Ovary (tissue), 9 donors: Measurements from ENCODE around the gene SLIT2. TPM values are rescaled to one million over a fixed set of nuclear protein-coding genes. Genes with fewer than 3 reads are reported as not detected.

Experiments
- DNase-seq, 5 donors: peaks; one replicate each; pipeline ENCODE4 v3.0.0-alpha.2; 2019 to 2020
- H3K27ac ChIP-seq, 2 donors: fragments of 200-600 bp; one replicate each; pipeline versions ENCODE4 v1.5.1 to v1.8.0; 2019 to 2022
- H3K27me3 ChIP-seq: fragments of 200-600 bp; one replicate; pipeline ENCODE4 v1.8.0; 2022
- H3K36me3 ChIP-seq: fragments of 200-600 bp; sonication (generic); one replicate; pipeline ENCODE4 v1.5.1; 2019
- H3K4me1 ChIP-seq: one replicate; pipeline ENCODE4 v1.8.1; 2013; ENCODE audit warnings: mild to moderate bottlenecking, moderate library complexity; ENCODE audit not compliant: insufficient read depth
- H3K4me3 ChIP-seq: fragments of 200-600 bp; sonication (generic); one replicate; pipeline ENCODE4 v1.5.1; 2017
- H3K9me3 ChIP-seq, 2 donors: fragments of 200-600 bp in 1 of 2; sonication (generic) in 1 of 2; one replicate each; pipeline versions ENCODE4 v1.5.1 to v1.8.1; 2013 to 2019; ENCODE audit warnings: mild to moderate bottlenecking in 1 of 2, moderate library complexity in 1 of 2
- EP300 ChIP-seq: sonication (generic); formaldehyde crosslinking; IDR thresholded peaks from one replicate; pipeline ENCODE4 v1.6.1; 2017; ENCODE audit warnings: antibody characterized with exemption
- POLR2A ChIP-seq: fragments of 450-650 bp; IDR thresholded peaks from one replicate; pipeline ENCODE4 v1.6.1; 2017; ENCODE audit warnings: antibody characterized with exemption, mild to moderate bottlenecking, moderate library complexity
- WGBS, 3 donors: extraction: QIAGEN DNeasy Blood & Tissue Kit in 1 of 3; methylation state at CpG; one replicate each; pipeline versions ENCODE4 v1.1.5 to v1.1.7; 2013 to 2017; 5-methylcytosine and 5-hydroxymethylcytosine counted together
- intact Hi-C, 4 donors: fragments of 100-400 bp; cut with DNase I; formaldehyde crosslinking; loops; one replicate each; pipeline versions ENCODE4 v1.11.0 to v1.15.1; 2022 to 2023
- polyA plus RNA-seq, 2 donors: library from polyadenylated mRNA; stranded (reverse); fragments of 200-250 nt in 1 of 2; fragments of 350-450 nt in 1 of 2; fragmentation: Illumina TruSeq in 1 of 2; extraction: RNeasy Lipid Tissue Mini Kit (QIAGEN cat#74804) in 1 of 2; gene quantifications; one replicate each; pipeline ENCODE4 v1.2.3, GENCODE V29; 2013 to 2014
- total RNA-seq, 7 donors: library from RNA; depleted of rRNA in 2 of 7; stranded (reverse); fragments of >200 nt in 2 of 7; fragmentation: NEBNext Ultra II Directional in 3 of 7; extraction: Animal tissue kit (Norgen Biotek cat#: 25700) in 3 of 7; gene quantifications; one replicate each; pipeline versions ENCODE4 v1.1.0 to v1.2.4, GENCODE V29; 2016 to 2023
- TF ChIP-seq, protein P1 (sequence below), 3 donors: fragments of 450-650 bp in 2 of 3; fragments of 200-600 bp in 1 of 3; IDR thresholded peaks; one replicate each; pipeline versions ENCODE4 v1.5.1 to v1.8.0; 2016 to 2022; ENCODE audit warnings: antibody characterized with exemption in 3 of 3, mild to moderate bottlenecking in 1 of 3
- donor health status: DM: no; HTN: no; CAD: no; lungs with moderate emphysema.
- donor health status: DM: no; HTN: no; CAD: no.
- donor health status: Bipolar disorder and iron deficiency.
- donor health status: DM: yes; HTN: yes; CAD: no.
- donor health status: DM: no; HTN: no; CAD: no.
- donor health status: DM: yes; HTN: yes; CAD: no.

Gene SLIT2
- total and polyA plus RNA-seq, 9 donors = 2.0 to 17.7 (median 10.1) TPM

DNA sequence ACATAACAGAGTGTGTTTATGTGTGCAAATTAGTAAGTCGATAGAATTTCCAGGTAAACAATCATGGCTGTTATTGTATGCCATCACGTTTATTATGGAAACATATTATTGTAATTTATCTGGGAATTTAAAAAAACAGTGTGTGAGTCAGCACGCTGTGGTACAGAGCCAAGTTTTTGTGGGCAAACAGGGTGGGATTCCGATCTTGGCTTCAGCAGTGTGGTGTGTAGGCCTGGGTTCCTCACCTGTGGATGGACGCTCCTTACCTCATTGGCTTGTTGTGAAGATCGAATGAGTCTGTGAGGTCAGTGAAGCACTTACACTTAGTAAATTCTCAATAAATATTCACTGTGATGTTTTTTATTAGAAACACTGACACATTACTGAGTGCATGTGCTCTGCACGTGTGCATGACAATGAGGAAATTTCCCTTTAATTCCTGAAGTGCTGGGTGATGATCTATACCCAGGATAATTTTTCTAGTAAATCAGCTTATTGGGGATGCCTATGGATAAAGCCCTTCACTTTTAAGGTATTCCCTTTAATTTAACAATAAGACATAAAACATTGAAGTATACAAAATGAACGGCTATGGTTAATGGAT is 36.4 kb downstream of the SLIT2 start:
- intact Hi-C loops = no loop called here
- 53 to 75% (median 70%) methylated on average over 8 of the region's 8 CpGs for WGBS, 3 donors
- no peaks in the 10 kb centered on the region for H3K27me3 ChIP-seq
- H3K27ac ChIP-seq = no peak overlapping the region
- no peaks in the 10 kb centered on the region for H3K9me3 ChIP-seq
- no peak overlapping the region for H3K4me3 ChIP-seq
- no peaks in the 10 kb centered on the region for H3K36me3 ChIP-seq
- no peaks in the 10 kb centered on the region for H3K4me1 ChIP-seq
- TF ChIP-seq POLR2A (no peak), EP300 (no peak)
- TF ChIP-seq, protein P1, sequence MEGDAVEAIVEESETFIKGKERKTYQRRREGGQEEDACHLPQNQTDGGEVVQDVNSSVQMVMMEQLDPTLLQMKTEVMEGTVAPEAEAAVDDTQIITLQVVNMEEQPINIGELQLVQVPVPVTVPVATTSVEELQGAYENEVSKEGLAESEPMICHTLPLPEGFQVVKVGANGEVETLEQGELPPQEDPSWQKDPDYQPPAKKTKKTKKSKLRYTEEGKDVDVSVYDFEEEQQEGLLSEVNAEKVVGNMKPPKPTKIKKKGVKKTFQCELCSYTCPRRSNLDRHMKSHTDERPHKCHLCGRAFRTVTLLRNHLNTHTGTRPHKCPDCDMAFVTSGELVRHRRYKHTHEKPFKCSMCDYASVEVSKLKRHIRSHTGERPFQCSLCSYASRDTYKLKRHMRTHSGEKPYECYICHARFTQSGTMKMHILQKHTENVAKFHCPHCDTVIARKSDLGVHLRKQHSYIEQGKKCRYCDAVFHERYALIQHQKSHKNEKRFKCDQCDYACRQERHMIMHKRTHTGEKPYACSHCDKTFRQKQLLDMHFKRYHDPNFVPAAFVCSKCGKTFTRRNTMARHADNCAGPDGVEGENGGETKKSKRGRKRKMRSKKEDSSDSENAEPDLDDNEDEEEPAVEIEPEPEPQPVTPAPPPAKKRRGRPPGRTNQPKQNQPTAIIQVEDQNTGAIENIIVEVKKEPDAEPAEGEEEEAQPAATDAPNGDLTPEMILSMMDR (IDR thresholded peaks at IDR 0.05) = no peak
- DNase-seq = no peak

- Histone ChIP-seq H3K36me3 (no peaks in the 10 kb centered on the region), H3K27ac (no peak overlapping the region), H3K27me3 (no peaks in the 10 kb centered on the region), H3K4me1 (no peaks in the 10 kb centered on the region), H3K4me3 (no peak overlapping the region), H3K9me3 (no peaks in the 10 kb centered on the region)
- WGBS, 3 donors = 79 to 94% (median 85%) methylated on average over 2 of the region's 2 CpGs
- TF ChIP-seq, protein P1 (IDR thresholded peaks at IDR 0.05) = no peak
- TF ChIP-seq EP300 (no peak), POLR2A (no peak)
- no peak for DNase-seq
- intact Hi-C loops = no loop called here
These were observed 37.3 kb downstream of the SLIT2 start for GRCh38 chr4:20288846-20289512.

- Histone ChIP-seq H3K36me3 (no peaks in the 10 kb centered on the region), H3K9me3 (no peaks in the 10 kb centered on the region), H3K4me3 (no peak overlapping the region), H3K27me3 (no peaks in the 10 kb centered on the region), H3K4me1 (no peaks in the 10 kb centered on the region), H3K27ac (no peak overlapping the region)
- DNase-seq = no peak
- TF ChIP-seq POLR2A (no peak), EP300 (no peak)
- TF ChIP-seq, protein P1 (IDR thresholded peaks at IDR 0.05) = no peak
- 90 to 92% (median 91%) methylated on average over 3 of the region's 3 CpGs for WGBS, 3 donors
- intact Hi-C loops = no loop called here
These were observed 38.1 kb downstream of the SLIT2 start for GRCh38 chr4:20289782-20290181.

- H3K4me3 ChIP-seq = no peak overlapping the region
- no peaks in the 10 kb centered on the region for H3K27me3 ChIP-seq
- H3K36me3 ChIP-seq = no peaks in the 10 kb centered on the region
- no peak for DNase-seq
- WGBS, 3 donors = 88 to 94% (median 88%) methylated on average over 3 of the region's 3 CpGs
- no peaks in the 10 kb centered on the region for H3K9me3 ChIP-seq
- intact Hi-C loops = no loop called here
- H3K4me1 ChIP-seq = no peaks in the 10 kb centered on the region
- no peak for TF ChIP-seq POLR2A
- TF ChIP-seq EP300 = no peak
- TF ChIP-seq, protein P1 (IDR thresholded peaks at IDR 0.05) = no peak
- no peak overlapping the region for H3K27ac ChIP-seq
These were observed 41.0 kb downstream of the SLIT2 start for GRCh38 chr4:20292739-20293138.
